PC-3 (cell line): Measurements from ENCODE around the gene TAF1B.

Source experiments
- CTCF ChIP-seq: fragments of 300-600 bp; sonication (generic); conservative IDR thresholded peaks from 2 replicates; pipeline ENCODE4 v1.5.1; 2017; ENCODE audit warnings: antibody characterized with exemption, low read depth, mild to moderate bottlenecking, low read length
- EZH2phosphoT487 ChIP-seq: fragments of 300-600 bp; sonication (generic); IDR thresholded peaks from 2 replicates; pipeline ENCODE4 v1.6.1; 2018; ENCODE audit warnings: mild to moderate bottlenecking, antibody characterized with exemption, low read length, borderline replicate concordance

- TF ChIP-seq CTCF: no peak
- no peak for TF ChIP-seq EZH2phosphoT487
These were observed 15.4 kb downstream of the TAF1B start for GRCh38 chr2:9858730-9859068.
